OCI-LY7 (cell line): ENCODE measurements around the gene CEP112.

ENCODE experiments used
- CTCF ChIP-seq: fragments of 200-600 bp; sonication (generic); conservative IDR thresholded peaks from 2 replicates; pipeline ENCODE4 v1.5.1; 2014; ENCODE audit warnings: mild to moderate bottlenecking, antibody characterized with exemption, low read length, moderate library complexity, mixed read lengths
- EZH2phosphoT487 ChIP-seq: fragments of 200-600 bp; sonication (generic); IDR thresholded peaks from 2 replicates; pipeline ENCODE4 v1.6.1; 2018; ENCODE audit warnings: low read depth, borderline replicate concordance, mild to moderate bottlenecking, mixed run types, antibody characterized with exemption, low read length, moderate library complexity, mixed read lengths

- TF ChIP-seq EZH2phosphoT487, result no peak
- no peak for TF ChIP-seq CTCF
These were observed 189.1 kb downstream of the CEP112 start for GRCh38 chr17:66002812-66003211.
